ENCODE data around the gene HUWE1.

GRCh38 chrX:53595266-53595810 lies 91.2 kb downstream of the HUWE1 start:
- TF ChIP-seq, protein P1, sequence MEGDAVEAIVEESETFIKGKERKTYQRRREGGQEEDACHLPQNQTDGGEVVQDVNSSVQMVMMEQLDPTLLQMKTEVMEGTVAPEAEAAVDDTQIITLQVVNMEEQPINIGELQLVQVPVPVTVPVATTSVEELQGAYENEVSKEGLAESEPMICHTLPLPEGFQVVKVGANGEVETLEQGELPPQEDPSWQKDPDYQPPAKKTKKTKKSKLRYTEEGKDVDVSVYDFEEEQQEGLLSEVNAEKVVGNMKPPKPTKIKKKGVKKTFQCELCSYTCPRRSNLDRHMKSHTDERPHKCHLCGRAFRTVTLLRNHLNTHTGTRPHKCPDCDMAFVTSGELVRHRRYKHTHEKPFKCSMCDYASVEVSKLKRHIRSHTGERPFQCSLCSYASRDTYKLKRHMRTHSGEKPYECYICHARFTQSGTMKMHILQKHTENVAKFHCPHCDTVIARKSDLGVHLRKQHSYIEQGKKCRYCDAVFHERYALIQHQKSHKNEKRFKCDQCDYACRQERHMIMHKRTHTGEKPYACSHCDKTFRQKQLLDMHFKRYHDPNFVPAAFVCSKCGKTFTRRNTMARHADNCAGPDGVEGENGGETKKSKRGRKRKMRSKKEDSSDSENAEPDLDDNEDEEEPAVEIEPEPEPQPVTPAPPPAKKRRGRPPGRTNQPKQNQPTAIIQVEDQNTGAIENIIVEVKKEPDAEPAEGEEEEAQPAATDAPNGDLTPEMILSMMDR (IDR thresholded peaks at IDR 0.05), result no peak
- TF ChIP-seq POLR2AphosphoS5 (IDR thresholded peaks at IDR 0.05; ENCODE audit: low read depth, low read length) (no peak), REST (IDR thresholded peaks at IDR 0.05; ENCODE audit: insufficient read depth in 1 of 2, low read depth in 2 of 2, low read length in 1 of 2) (no peak), TCF7L2 (IDR thresholded peaks at IDR 0.05; ENCODE audit: low read depth, low read length) (no peak), SIN3A (IDR thresholded peaks at IDR 0.05; ENCODE audit: borderline replicate concordance, insufficient read depth, low read depth, low read length) (no peak)
